ENCODE measurements around the gene NPDC1.

Gene NPDC1

DNA sequence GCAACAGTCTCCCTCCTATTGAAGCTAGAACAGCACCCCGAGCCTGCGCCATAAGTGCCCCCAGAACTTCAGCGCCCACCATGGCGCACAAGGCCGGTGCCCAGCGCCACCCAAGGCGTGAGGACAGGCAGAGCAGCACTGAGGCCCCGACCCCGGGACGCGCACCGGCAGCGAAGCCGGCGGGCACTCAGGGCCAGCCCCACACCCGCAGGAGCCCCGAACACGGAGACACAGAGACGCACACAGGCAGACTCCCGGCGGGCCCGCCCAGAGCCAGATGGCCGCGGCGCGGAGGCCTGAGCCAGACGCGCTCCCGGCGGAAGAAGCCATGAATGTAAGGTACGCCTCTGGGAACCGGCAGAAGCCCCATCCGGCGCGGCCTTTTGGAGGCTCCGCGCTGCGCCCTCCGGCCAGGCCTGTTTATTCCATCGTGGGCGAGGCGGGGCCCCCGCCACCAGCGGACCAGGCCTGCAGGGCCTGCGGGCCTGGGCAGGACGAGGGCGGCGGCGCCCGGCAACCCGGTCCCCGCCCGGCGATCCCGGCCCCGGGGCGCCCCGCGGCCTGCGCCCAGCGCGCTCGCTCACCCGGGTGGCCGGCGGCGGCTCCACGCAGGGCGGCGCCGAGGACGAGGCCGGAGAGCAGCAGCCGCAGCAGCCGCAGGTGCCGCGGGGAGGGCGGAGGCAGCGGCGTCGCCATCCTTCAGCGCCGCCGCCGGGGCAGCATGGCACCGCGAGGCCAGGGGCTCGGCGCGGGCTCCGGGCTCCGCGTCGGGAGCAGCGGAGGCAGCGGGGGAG is 486 bp downstream of the NPDC1 start:
- TF ChIP-seq, protein P1, sequence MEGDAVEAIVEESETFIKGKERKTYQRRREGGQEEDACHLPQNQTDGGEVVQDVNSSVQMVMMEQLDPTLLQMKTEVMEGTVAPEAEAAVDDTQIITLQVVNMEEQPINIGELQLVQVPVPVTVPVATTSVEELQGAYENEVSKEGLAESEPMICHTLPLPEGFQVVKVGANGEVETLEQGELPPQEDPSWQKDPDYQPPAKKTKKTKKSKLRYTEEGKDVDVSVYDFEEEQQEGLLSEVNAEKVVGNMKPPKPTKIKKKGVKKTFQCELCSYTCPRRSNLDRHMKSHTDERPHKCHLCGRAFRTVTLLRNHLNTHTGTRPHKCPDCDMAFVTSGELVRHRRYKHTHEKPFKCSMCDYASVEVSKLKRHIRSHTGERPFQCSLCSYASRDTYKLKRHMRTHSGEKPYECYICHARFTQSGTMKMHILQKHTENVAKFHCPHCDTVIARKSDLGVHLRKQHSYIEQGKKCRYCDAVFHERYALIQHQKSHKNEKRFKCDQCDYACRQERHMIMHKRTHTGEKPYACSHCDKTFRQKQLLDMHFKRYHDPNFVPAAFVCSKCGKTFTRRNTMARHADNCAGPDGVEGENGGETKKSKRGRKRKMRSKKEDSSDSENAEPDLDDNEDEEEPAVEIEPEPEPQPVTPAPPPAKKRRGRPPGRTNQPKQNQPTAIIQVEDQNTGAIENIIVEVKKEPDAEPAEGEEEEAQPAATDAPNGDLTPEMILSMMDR (conservative IDR thresholded peaks at IDR 0.05), result no peak
- TF ChIP-seq ZFX (IDR thresholded peaks at IDR 0.05), result peak; percentile 98
- H3K27ac ChIP-seq, result peak overlapping the region; percentile 94

- H3K27ac ChIP-seq, result peak overlapping the region; percentile 94
- TF ChIP-seq, protein P1 (conservative IDR thresholded peaks at IDR 0.05), result no peak
- TF ChIP-seq ZFX (IDR thresholded peaks at IDR 0.05), result no peak
Measured at GRCh38 chr9:137044502-137045177, 1.3 kb downstream of the NPDC1 start.

GRCh38 chr9:137044037-137044436 is 1.9 kb downstream of the NPDC1 start:
- TF ChIP-seq ZFX (IDR thresholded peaks at IDR 0.05), result no peak
- TF ChIP-seq, protein P1 (conservative IDR thresholded peaks at IDR 0.05), result no peak
- peak overlapping the region; percentile 94 for H3K27ac ChIP-seq

DNA sequence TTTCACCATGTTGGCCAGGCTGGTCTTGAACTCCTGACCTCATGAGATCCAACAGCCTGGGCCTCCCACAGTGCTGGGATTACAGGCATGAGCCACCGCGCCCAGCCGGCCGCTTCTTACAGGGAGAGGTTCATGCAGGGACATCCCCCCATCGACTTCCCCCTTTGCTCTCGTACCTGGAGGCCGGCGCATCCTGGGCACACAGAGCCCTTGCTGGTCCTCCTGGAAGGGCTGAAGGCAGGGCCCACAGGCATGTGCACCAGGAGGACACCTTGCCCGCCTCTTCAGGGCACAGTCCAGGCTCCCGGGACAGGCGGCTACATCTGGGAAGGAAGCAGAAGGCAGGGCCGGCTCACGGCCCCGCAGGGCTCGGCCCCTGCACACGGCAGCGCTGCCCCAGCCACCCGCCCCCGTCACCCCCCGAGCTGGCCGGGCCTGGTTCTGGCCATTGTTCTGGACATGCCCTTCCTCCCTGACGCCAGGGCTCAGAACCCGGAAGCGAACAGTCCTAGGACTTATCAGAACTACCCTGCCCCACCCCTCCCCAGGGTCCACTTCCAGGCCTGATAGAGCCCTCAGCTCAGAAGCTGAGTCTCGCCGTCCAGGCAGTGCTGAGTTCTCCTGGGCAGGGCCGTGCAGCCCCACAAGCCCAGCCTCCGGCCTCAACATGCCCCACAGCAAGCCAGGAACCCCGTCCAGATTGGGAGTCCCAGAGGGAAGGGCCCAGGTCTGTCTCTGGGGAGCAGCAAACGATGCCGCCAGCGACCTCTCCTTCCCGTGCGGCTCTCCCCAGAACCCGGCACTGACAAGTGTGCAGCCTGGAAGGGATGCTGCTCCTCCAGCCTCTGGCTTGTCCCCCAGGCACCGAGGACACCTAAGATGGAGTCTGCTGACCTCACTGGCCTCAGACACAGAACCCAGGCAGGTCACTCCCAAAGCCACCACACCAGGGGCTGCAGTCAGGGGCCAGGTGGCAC is 2.9 kb downstream of the NPDC1 start:
- TF ChIP-seq ZFX (IDR thresholded peaks at IDR 0.05), result no peak
- TF ChIP-seq, protein P1 (conservative IDR thresholded peaks at IDR 0.05), result no peak

DNA sequence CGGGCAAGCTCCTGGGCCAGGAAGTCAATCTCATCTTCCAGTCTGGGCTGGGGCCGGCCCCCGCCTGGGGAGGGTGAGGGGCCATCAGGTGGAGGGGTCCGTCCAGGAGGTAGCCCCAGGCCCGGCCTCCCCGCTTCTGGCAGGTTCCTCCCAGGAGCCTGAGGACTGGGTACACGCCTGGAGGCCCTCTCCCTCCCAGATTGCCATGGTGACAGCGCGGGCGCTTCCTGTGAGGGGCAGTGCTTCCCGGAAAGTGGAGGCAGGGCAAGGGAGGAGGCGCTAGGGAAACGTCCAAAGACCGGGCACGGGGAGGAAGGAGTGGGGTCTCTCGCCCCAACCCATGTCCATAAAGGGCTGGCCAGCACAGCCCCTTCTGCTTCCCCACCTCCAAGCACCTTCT is 4.9 kb downstream of the NPDC1 start:
- H3K27ac ChIP-seq, result no peak overlapping the region
- TF ChIP-seq ZFX (IDR thresholded peaks at IDR 0.05), result no peak
- TF ChIP-seq, protein P1 (conservative IDR thresholded peaks at IDR 0.05), result no peak

More for the DNA sequence above, 2.9 kb downstream of the NPDC1 start:
- H3K27ac ChIP-seq, result peak overlapping the region; percentile 94

- H3K27ac ChIP-seq, result no peak overlapping the region
- TF ChIP-seq, protein P1 (conservative IDR thresholded peaks at IDR 0.05), result no peak
- no peak for TF ChIP-seq ZFX (IDR thresholded peaks at IDR 0.05)
Measured at GRCh38 chr9:137040568-137040967, 5.4 kb downstream of the NPDC1 start.

All from C4-2B (cell line).